ENCODE results near the gene AMN1.
"Not testable (repeated sequence)": the region's sequence is repeated elsewhere in the genome, so short reads cannot be mapped to it uniquely, and the experiment has no call there.

AMN1 gene

GRCh38 chr12:31728917-31729640 lies at the start of gene AMN1:
Gene AMN1, minus strand, starts transcription at chr12:31729021. Its CDS starts 13 bp downstream, at chr12:31729008.
- H3K9me3 ChIP-seq (ENCODE audit: control insufficient read depth, insufficient read depth, low read length): no peaks in the 10 kb centered on the region
- peaks cover 10% of the 10 kb centered on the region for H3K4me1 ChIP-seq (ENCODE audit: control insufficient read depth, insufficient read depth, low read length)
- peaks cover 3% of the 10 kb centered on the region for H3K27me3 ChIP-seq (ENCODE audit: control insufficient read depth, insufficient read depth, low read length)
- H3K4me3 ChIP-seq (ENCODE audit: low read depth, low read length): peak within 1 kb of the TSS; percentile 80
- H3K36me3 ChIP-seq (ENCODE audit: control insufficient read depth, insufficient read depth, low read length): no peaks in the 10 kb centered on the region
- peak within 1 kb of the TSS; percentile 38 for H3K9ac ChIP-seq (ENCODE audit: low read depth, low read length)

GRCh38 chr12:31773867-31774266 lies 45.0 kb upstream of the AMN1 start:
- Histone ChIP-seq H3K9me3 (ENCODE audit: control insufficient read depth, insufficient read depth, low read length) (no peaks in the 10 kb centered on the region), H3K36me3 (ENCODE audit: control insufficient read depth, insufficient read depth, low read length) (no peaks in the 10 kb centered on the region), H3K27me3 (ENCODE audit: control insufficient read depth, insufficient read depth, low read length) (no peaks in the 10 kb centered on the region), H3K9ac (ENCODE audit: low read depth, low read length) (no peak overlapping the region), H3K4me1 (ENCODE audit: control insufficient read depth, insufficient read depth, low read length) (peaks cover 2% of the 10 kb centered on the region), H3K4me3 (ENCODE audit: low read depth, low read length) (no peak overlapping the region)

GRCh38 chr12:31773223-31773750 lies 44.5 kb upstream of the AMN1 start:
- Histone ChIP-seq H3K4me3 (ENCODE audit: low read depth, low read length) (no peak overlapping the region), H3K27me3 (ENCODE audit: control insufficient read depth, insufficient read depth, low read length) (no peaks in the 10 kb centered on the region), H3K9ac (ENCODE audit: low read depth, low read length) (no peak overlapping the region), H3K9me3 (ENCODE audit: control insufficient read depth, insufficient read depth, low read length) (no peaks in the 10 kb centered on the region), H3K4me1 (ENCODE audit: control insufficient read depth, insufficient read depth, low read length) (peaks cover 2% of the 10 kb centered on the region), H3K36me3 (ENCODE audit: control insufficient read depth, insufficient read depth, low read length) (no peaks in the 10 kb centered on the region)

- no peaks in the 10 kb centered on the region for H3K36me3 ChIP-seq (ENCODE audit: control insufficient read depth, insufficient read depth, low read length)
- H3K9ac ChIP-seq (ENCODE audit: low read depth, low read length): no peak overlapping the region
- H3K4me1 ChIP-seq (ENCODE audit: control insufficient read depth, insufficient read depth, low read length): peaks cover 2% of the 10 kb centered on the region
- H3K4me3 ChIP-seq (ENCODE audit: low read depth, low read length): no peak overlapping the region
- no peaks in the 10 kb centered on the region for H3K27me3 ChIP-seq (ENCODE audit: control insufficient read depth, insufficient read depth, low read length)
- H3K9me3 ChIP-seq (ENCODE audit: control insufficient read depth, insufficient read depth, low read length): no peaks in the 10 kb centered on the region
These were observed 43.9 kb upstream of the AMN1 start for GRCh38 chr12:31772685-31773222.

- no peaks in the 10 kb centered on the region for H3K27me3 ChIP-seq (ENCODE audit: control insufficient read depth, insufficient read depth, low read length)
- peaks cover 2% of the 10 kb centered on the region for H3K4me1 ChIP-seq (ENCODE audit: control insufficient read depth, insufficient read depth, low read length)
- no peak overlapping the region for H3K4me3 ChIP-seq (ENCODE audit: low read depth, low read length)
- H3K36me3 ChIP-seq (ENCODE audit: control insufficient read depth, insufficient read depth, low read length): no peaks in the 10 kb centered on the region
- H3K9me3 ChIP-seq (ENCODE audit: control insufficient read depth, insufficient read depth, low read length): no peaks in the 10 kb centered on the region
- H3K9ac ChIP-seq (ENCODE audit: low read depth, low read length): no peak overlapping the region
These were observed 43.4 kb upstream of the AMN1 start for GRCh38 chr12:31772186-31772585.

- Histone ChIP-seq H3K36me3 (ENCODE audit: control insufficient read depth, insufficient read depth, low read length) (no peaks in the 10 kb centered on the region), H3K4me1 (ENCODE audit: control insufficient read depth, insufficient read depth, low read length) (no peaks in the 10 kb centered on the region), H3K9me3 (ENCODE audit: control insufficient read depth, insufficient read depth, low read length) (no peaks in the 10 kb centered on the region), H3K4me3 (ENCODE audit: low read depth, low read length) (no peak overlapping the region), H3K27me3 (ENCODE audit: control insufficient read depth, insufficient read depth, low read length) (no peaks in the 10 kb centered on the region), H3K9ac (ENCODE audit: low read depth, low read length) (no peak overlapping the region)
These were observed 39.2 kb upstream of the AMN1 start for GRCh38 chr12:31768046-31768445.

- Histone ChIP-seq H3K4me3 (ENCODE audit: low read depth, low read length) (no peak overlapping the region), H3K4me1 (ENCODE audit: control insufficient read depth, insufficient read depth, low read length) (no peaks in the 10 kb centered on the region), H3K36me3 (ENCODE audit: control insufficient read depth, insufficient read depth, low read length) (no peaks in the 10 kb centered on the region), H3K9ac (ENCODE audit: low read depth, low read length) (no peak overlapping the region), H3K27me3 (ENCODE audit: control insufficient read depth, insufficient read depth, low read length) (no peaks in the 10 kb centered on the region), H3K9me3 (ENCODE audit: control insufficient read depth, insufficient read depth, low read length) (no peaks in the 10 kb centered on the region)
These were observed 37.1 kb upstream of the AMN1 start for GRCh38 chr12:31765931-31766330.

GRCh38 chr12:31759632-31760459 lies 31.0 kb upstream of the AMN1 start:
- Histone ChIP-seq H3K4me3 (ENCODE audit: low read depth, low read length) (no peak overlapping the region), H3K9me3 (ENCODE audit: control insufficient read depth, insufficient read depth, low read length) (no peaks in the 10 kb centered on the region), H3K36me3 (ENCODE audit: control insufficient read depth, insufficient read depth, low read length) (no peaks in the 10 kb centered on the region), H3K27me3 (ENCODE audit: control insufficient read depth, insufficient read depth, low read length) (no peaks in the 10 kb centered on the region), H3K9ac (ENCODE audit: low read depth, low read length) (no peak overlapping the region), H3K4me1 (ENCODE audit: control insufficient read depth, insufficient read depth, low read length) (no peaks in the 10 kb centered on the region)

GRCh38 chr12:31758297-31758696 lies 29.5 kb upstream of the AMN1 start:
- H3K4me1 ChIP-seq (ENCODE audit: control insufficient read depth, insufficient read depth, low read length); H3K27me3 ChIP-seq (ENCODE audit: control insufficient read depth, insufficient read depth, low read length); H3K4me3 ChIP-seq (ENCODE audit: low read depth, low read length); H3K9me3 ChIP-seq (ENCODE audit: control insufficient read depth, insufficient read depth, low read length); H3K9ac ChIP-seq (ENCODE audit: low read depth, low read length); H3K36me3 ChIP-seq (ENCODE audit: control insufficient read depth, insufficient read depth, low read length): not testable (repeated sequence)

- no peak overlapping the region for H3K4me3 ChIP-seq (ENCODE audit: low read depth, low read length)
- peaks cover 6% of the 10 kb centered on the region for H3K4me1 ChIP-seq (ENCODE audit: control insufficient read depth, insufficient read depth, low read length)
- no peaks in the 10 kb centered on the region for H3K36me3 ChIP-seq (ENCODE audit: control insufficient read depth, insufficient read depth, low read length)
- H3K9ac ChIP-seq (ENCODE audit: low read depth, low read length): no peak overlapping the region
- H3K27me3 ChIP-seq (ENCODE audit: control insufficient read depth, insufficient read depth, low read length): no peaks in the 10 kb centered on the region
- no peaks in the 10 kb centered on the region for H3K9me3 ChIP-seq (ENCODE audit: control insufficient read depth, insufficient read depth, low read length)
These were observed 28.2 kb upstream of the AMN1 start for GRCh38 chr12:31756977-31757420.

- Histone ChIP-seq H3K27me3 (ENCODE audit: control insufficient read depth, insufficient read depth, low read length) (no peaks in the 10 kb centered on the region), H3K4me3 (ENCODE audit: low read depth, low read length) (no peak overlapping the region), H3K9ac (ENCODE audit: low read depth, low read length) (no peak overlapping the region), H3K4me1 (ENCODE audit: control insufficient read depth, insufficient read depth, low read length) (peaks cover 19% of the 10 kb centered on the region), H3K36me3 (ENCODE audit: control insufficient read depth, insufficient read depth, low read length) (no peaks in the 10 kb centered on the region), H3K9me3 (ENCODE audit: control insufficient read depth, insufficient read depth, low read length) (no peaks in the 10 kb centered on the region)
These were observed 23.6 kb upstream of the AMN1 start for GRCh38 chr12:31752450-31752849.
